NT2/D1 (cell line): ENCODE results near the gene PML.
A peak's percentile ranks its signal among the peaks of the same experiment; 100 is the strongest.

Experiments
- DNase-seq: peaks from one replicate; pipeline ENCODE4 v3.0.0-alpha.2; 2011; ENCODE audit warnings: low read depth, low spot score
- H3K27me3 ChIP-seq: 2 replicates; pipeline ENCODE4 v1.6.0; 2011; ENCODE audit warnings: mild to moderate bottlenecking; ENCODE audit not compliant: insufficient read length, insufficient read depth
- H3K36me3 ChIP-seq: 2 replicates; pipeline ENCODE4 v1.6.1; 2011; ENCODE audit warnings: mild to moderate bottlenecking, low read length, mixed read lengths; ENCODE audit not compliant: insufficient read depth, insufficient read length
- H3K4me1 ChIP-seq: 2 replicates; pipeline ENCODE4 v1.5.1; 2011; ENCODE audit not compliant: insufficient read depth, insufficient read length
- H3K4me3 ChIP-seq: 2 replicates; pipeline ENCODE4 v1.5.1; 2011; ENCODE audit warnings: low read depth; ENCODE audit not compliant: insufficient read length
- H3K9ac ChIP-seq: 2 replicates; pipeline ENCODE4 v1.6.0; 2011; ENCODE audit warnings: low read depth; ENCODE audit not compliant: insufficient read length
- H3K9me3 ChIP-seq: 2 replicates; pipeline ENCODE4 v1.5.1; 2011; ENCODE audit warnings: mild to moderate bottlenecking, low read length; ENCODE audit not compliant: insufficient read depth
- SUZ12 ChIP-seq: IDR thresholded peaks from 2 replicates; pipeline ENCODE4 v1.6.1; 2011; ENCODE audit not compliant: insufficient read length, insufficient read depth; ENCODE audit errors: extremely low read depth
- YY1 ChIP-seq: IDR thresholded peaks from 2 replicates; pipeline ENCODE4 v1.6.1; 2011; ENCODE audit not compliant: insufficient read length, insufficient read depth
- ZNF274 ChIP-seq: IDR thresholded peaks from 2 replicates; pipeline ENCODE4 v1.6.1; 2011; ENCODE audit warnings: mild to moderate bottlenecking, low read depth, low read length

PML gene

DNA sequence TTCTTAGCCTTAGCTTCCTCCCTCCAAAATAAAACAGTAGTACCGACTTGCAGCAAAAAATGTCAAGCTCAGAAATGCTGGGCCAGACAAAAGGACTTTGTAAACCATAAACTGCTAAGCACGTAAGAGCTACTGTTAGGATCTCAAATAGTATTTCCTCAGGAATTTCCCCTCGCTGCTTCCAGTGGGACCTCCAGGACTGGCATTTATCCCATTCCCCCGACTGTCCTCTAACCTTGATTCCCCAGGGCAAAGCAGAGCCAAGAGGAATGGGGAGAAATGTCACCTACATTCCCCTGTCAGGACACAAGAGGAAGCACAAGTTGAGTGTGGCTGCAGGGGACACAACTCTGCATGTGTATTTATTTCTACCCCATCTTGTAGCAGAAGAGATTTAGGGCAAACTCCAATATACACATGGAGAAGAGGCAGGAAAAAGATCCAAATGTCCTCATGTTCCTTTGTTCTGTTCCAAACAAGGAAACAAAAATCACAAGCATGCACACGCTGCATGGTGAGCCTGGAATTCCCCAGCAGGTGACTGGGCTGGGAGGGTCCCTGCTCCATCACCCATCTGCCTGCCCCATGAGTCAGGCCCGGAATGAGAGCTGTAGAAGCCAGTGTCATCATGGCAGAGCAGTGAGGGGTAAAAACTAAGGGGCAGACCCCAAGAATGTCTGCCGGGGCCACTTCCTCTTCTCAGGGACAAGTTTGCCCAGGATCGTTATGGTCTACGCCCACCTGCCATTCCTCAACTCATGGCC, 6.7 kb upstream of the PML start:
- Histone ChIP-seq H3K27me3 (peaks cover 8% of the 10 kb centered on the region), H3K9ac (no peak overlapping the region), H3K4me1 (peaks cover 7% of the 10 kb centered on the region), H3K9me3 (no peaks in the 10 kb centered on the region), H3K4me3 (no peak overlapping the region), H3K36me3 (no peaks in the 10 kb centered on the region)
- TF ChIP-seq YY1 (no peak), SUZ12 (no peak), ZNF274 (no peak)
- DNase-seq: no peak

GRCh38 chr15:73988445-73988969, 6.0 kb upstream of the PML start:
- TF ChIP-seq SUZ12 (no peak), YY1 (no peak), ZNF274 (no peak)
- no peak overlapping the region for H3K4me3 ChIP-seq
- H3K4me1 ChIP-seq: peaks cover 7% of the 10 kb centered on the region
- no peak overlapping the region for H3K9ac ChIP-seq
- H3K9me3 ChIP-seq: no peaks in the 10 kb centered on the region
- peaks cover 14% of the 10 kb centered on the region for H3K27me3 ChIP-seq
- no peak for DNase-seq
- H3K36me3 ChIP-seq: no peaks in the 10 kb centered on the region

DNA sequence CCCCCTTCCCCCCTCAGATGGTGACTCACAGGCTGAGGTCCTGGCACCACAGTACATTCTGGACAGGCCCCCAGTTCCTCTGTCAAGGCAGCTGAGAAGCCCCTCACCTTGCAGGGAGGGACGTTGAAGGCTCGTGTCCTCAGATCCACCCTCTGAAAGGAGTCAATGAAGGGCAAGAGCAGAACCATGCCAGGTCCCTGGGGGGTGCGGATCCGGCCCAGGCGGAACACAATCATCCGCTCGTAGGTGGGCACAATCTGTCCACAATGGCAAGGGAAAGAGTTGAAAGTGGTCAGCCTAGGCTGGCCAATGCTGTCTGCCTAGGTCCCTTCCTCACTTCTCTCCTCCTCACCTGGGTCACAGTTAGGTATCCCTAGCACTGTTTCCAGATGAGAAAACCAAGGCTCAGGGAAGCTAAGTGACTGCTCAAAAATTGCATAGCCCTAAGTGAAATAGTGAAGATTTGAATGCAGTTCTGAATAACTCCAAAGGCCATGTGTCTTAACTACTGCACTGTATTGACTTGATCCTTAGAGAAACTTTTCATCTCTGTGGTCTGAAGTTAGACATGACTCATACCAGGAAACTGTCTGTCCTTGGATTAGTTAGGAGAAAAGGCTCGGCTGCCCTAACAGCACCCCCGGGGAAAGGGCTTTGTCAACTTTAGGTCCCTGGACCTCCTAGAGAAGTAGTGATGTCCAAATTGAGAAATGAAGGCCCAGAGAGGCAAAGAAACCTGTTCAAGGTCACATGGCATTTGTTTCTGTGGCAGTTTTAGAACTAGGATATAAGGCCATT, 5.3 kb upstream of the PML start:
- no peak for DNase-seq
- H3K4me1 ChIP-seq: peaks cover 8% of the 10 kb centered on the region
- no peak for TF ChIP-seq SUZ12
- no peak for TF ChIP-seq YY1
- no peak for TF ChIP-seq ZNF274

DNA sequence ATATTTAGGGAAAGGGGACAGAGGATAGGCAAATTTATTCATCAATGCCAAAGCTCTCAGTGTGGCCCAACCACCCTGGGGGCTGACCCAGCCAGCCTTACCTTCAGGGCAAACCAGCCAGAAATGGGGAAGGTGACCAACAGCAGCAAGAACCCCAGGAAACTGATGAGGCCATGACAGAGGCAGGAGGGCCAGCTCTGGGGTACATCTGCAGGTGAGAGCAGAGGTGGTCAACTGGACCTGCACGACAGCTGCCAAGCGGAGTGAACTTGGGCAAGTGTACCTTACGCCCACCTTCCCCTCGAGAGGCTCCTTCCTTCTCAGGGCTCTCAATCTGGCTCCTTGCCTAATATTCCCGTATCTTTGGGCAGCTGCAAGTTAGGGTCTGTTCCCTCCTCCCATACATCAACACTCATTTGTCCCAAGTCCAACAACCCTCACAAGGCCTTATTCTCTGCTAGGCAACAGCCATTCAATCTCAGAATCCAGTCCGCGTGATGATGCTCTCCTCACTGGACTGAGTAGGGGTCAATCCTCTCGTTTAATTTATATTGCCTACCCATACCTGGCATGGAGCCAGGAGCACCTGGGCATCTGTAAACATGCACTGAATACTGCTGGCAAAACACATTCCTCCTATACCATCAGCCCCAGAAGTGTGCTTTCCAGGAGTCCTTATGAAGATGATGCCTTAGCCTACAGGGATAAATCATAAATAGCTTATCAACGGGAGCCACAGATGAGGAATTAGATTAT, 4.1 kb upstream of the PML start:
- Histone ChIP-seq H3K36me3 (no peaks in the 10 kb centered on the region), H3K4me1 (peaks cover 8% of the 10 kb centered on the region), H3K9me3 (no peaks in the 10 kb centered on the region), H3K4me3 (no peak overlapping the region), H3K27me3 (peaks cover 18% of the 10 kb centered on the region), H3K9ac (no peak overlapping the region)
- DNase-seq: no peak
- no peak for TF ChIP-seq YY1
- TF ChIP-seq SUZ12: no peak
- TF ChIP-seq ZNF274: no peak

More for the DNA sequence above, 5.3 kb upstream of the PML start:
- Histone ChIP-seq H3K27me3 (peaks cover 18% of the 10 kb centered on the region), H3K36me3 (no peaks in the 10 kb centered on the region), H3K9me3 (no peaks in the 10 kb centered on the region), H3K9ac (no peak overlapping the region), H3K4me3 (no peak overlapping the region)

DNA sequence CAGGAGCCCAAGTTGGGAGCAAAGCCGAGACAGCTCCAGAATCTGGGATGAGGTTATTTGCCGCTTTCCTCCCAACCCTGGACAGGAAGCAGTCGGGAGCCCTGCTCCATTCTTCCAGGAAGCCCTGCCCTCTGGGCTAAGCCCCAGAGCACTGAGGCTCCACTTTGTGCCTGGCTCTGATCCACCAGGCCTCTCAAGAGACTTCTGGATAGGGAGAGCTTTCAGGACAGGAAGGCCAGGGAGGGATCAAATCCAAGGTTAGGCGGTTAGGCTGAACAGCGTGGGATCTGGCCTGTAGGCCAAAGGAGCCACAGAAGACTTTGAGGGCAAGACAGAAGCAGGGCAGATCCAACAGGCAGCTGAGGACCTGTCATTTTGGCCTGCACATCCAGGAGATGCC, 3.3 kb upstream of the PML start:
- no peak for DNase-seq
- Histone ChIP-seq H3K36me3 (no peaks in the 10 kb centered on the region), H3K4me3 (peak overlapping the region; percentile 55), H3K9ac (peak overlapping the region; percentile 76), H3K9me3 (no peaks in the 10 kb centered on the region), H3K4me1 (peaks cover 8% of the 10 kb centered on the region), H3K27me3 (peaks cover 18% of the 10 kb centered on the region)
- TF ChIP-seq SUZ12 (no peak), ZNF274 (no peak), YY1 (no peak)

DNA sequence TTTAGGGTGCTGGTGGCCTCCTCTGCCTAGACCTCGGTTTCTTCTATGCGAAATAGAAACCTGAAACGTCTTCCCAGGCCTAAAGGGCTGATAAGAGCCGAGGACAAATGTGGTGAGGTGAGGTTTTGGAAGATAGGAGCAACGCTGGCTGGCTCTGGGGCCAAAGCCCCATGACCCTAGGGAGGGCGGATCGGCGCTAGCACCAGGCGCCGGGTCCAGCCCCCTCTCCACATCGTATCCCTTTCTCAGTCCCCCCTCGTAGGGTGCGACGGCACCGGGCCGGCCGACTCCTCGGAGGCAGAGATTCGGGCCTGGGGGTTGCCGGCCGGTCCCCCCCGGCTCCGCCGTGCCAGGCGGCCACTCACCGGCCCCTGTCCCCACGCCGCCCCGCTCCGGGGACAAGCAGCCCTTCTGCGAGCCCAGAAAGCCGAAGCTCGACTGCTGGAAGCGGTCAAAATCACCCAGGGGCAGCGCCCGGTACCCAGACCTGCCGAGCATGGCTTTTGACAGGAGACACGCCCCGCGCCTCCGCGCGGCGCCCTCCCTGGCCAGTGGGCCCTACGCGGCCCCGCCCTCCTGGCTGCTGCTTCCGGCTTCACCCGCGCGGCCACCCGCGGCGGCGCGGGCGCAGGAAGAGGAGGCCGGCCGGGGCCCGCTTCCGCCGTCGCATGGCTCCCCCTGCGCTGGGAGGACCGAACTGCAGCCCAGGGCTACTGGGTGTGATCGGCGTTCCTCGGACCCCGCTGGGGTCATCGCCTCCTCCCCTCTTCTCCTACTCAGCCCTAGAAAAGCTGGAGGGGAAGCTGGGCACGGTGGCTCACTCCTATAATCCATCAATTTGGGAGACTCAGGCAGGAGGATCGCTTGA, 2.6 kb upstream of the PML start, which contains the start of gene STOML1:
TSS of gene STOML1 (minus strand) at position 570 of the 868 bp plus-strand sequence. CDS start at position 498, 72 bp downstream.
- peaks cover 18% of the 10 kb centered on the region for H3K27me3 ChIP-seq
- H3K4me3 ChIP-seq: peak within 1 kb of the TSS; percentile 55
- TF ChIP-seq YY1 (no peak), ZNF274 (no peak), SUZ12 (no peak)
- peaks cover 4% of the 10 kb centered on the region for H3K36me3 ChIP-seq
- peaks cover 8% of the 10 kb centered on the region for H3K4me1 ChIP-seq
- H3K9me3 ChIP-seq: no peaks in the 10 kb centered on the region
- DNase-seq: peak; percentile 94
- peak within 1 kb of the TSS; percentile 76 for H3K9ac ChIP-seq
